OCI-LY3 (cell line): Measurements from ENCODE around the gene NUP93.

ENCODE experiments used
- EZH2phosphoT487 ChIP-seq: fragments of 200-600 bp; shearing (Covaris generic); IDR thresholded peaks from 2 replicates; pipeline ENCODE4 v1.6.1; 2018; ENCODE audit warnings: antibody characterized with exemption, mixed run types, low read depth
- TF ChIP-seq, protein P1 (sequence below): fragments of 200-600, 300-600 bp; sonication (generic); IDR thresholded peaks from 2 replicates; pipeline ENCODE4 v1.5.1; 2014; ENCODE audit warnings: antibody characterized with exemption, low read length, low read depth

DNA sequence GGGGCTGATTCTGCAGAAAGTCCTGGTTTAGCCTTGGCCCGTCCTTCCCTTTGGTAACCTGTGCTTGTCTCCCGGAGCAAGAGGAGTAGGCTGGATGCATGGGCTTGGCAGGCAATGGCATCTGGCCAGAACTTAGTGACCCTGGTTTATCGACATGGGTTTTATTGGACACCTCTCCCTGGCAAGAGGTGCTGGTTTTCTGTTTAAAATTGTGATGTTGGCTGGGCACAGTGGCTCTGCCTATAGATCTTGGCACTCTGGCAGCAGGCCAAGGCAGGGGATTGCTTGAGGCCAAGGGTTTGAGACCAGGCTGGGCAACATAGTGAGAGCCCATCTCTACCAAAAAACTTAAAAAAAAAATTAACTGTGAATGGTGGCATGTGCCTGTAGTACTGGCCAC, 166.3 kb downstream of the NUP93 start:
- TF ChIP-seq, protein P1, sequence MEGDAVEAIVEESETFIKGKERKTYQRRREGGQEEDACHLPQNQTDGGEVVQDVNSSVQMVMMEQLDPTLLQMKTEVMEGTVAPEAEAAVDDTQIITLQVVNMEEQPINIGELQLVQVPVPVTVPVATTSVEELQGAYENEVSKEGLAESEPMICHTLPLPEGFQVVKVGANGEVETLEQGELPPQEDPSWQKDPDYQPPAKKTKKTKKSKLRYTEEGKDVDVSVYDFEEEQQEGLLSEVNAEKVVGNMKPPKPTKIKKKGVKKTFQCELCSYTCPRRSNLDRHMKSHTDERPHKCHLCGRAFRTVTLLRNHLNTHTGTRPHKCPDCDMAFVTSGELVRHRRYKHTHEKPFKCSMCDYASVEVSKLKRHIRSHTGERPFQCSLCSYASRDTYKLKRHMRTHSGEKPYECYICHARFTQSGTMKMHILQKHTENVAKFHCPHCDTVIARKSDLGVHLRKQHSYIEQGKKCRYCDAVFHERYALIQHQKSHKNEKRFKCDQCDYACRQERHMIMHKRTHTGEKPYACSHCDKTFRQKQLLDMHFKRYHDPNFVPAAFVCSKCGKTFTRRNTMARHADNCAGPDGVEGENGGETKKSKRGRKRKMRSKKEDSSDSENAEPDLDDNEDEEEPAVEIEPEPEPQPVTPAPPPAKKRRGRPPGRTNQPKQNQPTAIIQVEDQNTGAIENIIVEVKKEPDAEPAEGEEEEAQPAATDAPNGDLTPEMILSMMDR, result no peak
- TF ChIP-seq EZH2phosphoT487, result no peak
